Subcutaneous abdominal adipose tissue (tissue), 5 donors: ENCODE data around the gene PLPPR5.

ENCODE experiments used
- H3K27ac ChIP-seq: one replicate; pipeline ENCODE4 v1.7.0; 2013; ENCODE audit warnings: low read depth, mild to moderate bottlenecking, inconsistent platforms, low read length, moderate library complexity
- H3K27me3 ChIP-seq, 5 donors: one replicate each; pipeline ENCODE4 v1.7.0; 2013; ENCODE audit warnings: low read length in 5 of 5, inconsistent platforms in 1 of 5; ENCODE audit not compliant: control insufficient read depth in 5 of 5, insufficient read depth in 4 of 5
- H3K36me3 ChIP-seq, 5 donors: one replicate each; pipeline ENCODE4 v1.7.0; 2013; ENCODE audit warnings: low read length in 5 of 5; ENCODE audit not compliant: control insufficient read depth in 5 of 5, insufficient read depth in 5 of 5
- H3K4me1 ChIP-seq, 5 donors: one replicate each; pipeline ENCODE4 v1.7.0; 2013; ENCODE audit warnings: low read length in 5 of 5, mild to moderate bottlenecking in 3 of 5, moderate library complexity in 1 of 5; ENCODE audit not compliant: control insufficient read depth in 5 of 5, insufficient read depth in 5 of 5
- H3K4me3 ChIP-seq, 5 donors: one replicate each; pipeline ENCODE4 v1.7.0; 2013; ENCODE audit warnings: low read length in 5 of 5, low read depth in 1 of 5
- H3K9ac ChIP-seq, 5 donors: one replicate each; pipeline ENCODE4 v1.7.0; 2013; ENCODE audit warnings: low read length in 5 of 5, mild to moderate bottlenecking in 4 of 5, moderate library complexity in 3 of 5
- H3K9me3 ChIP-seq, 5 donors: one replicate each; pipeline ENCODE4 v1.7.0; 2013; ENCODE audit warnings: low read length in 5 of 5; ENCODE audit not compliant: control insufficient read depth in 5 of 5
- donor health status: healthy.
- donor health status: healthy.
- donor health status: healthy.
- donor health status: healthy.
- donor health status: healthy.

Gene PLPPR5

GRCh38 chr1:98940722-98941079, 64.0 kb downstream of the PLPPR5 start:
- Histone ChIP-seq H3K9ac (no peak overlapping the region), H3K27me3 (no peaks in the 10 kb centered on the region)

GRCh38 chr1:98940069-98940721, 64.5 kb downstream of the PLPPR5 start:
- no peaks in the 10 kb centered on the region for H3K36me3 ChIP-seq
- no peaks in the 10 kb centered on the region for H3K9me3 ChIP-seq
- H3K27ac ChIP-seq = no peak overlapping the region
- no peak overlapping the region for H3K4me3 ChIP-seq
- no peaks in the 10 kb centered on the region for H3K4me1 ChIP-seq
- H3K27me3 ChIP-seq = no peaks in the 10 kb centered on the region
- H3K9ac ChIP-seq = no peak overlapping the region

More at GRCh38 chr1:98940722-98941079, 64.0 kb downstream of the PLPPR5 start:
- Histone ChIP-seq H3K27ac (no peak overlapping the region), H3K4me1 (no peaks in the 10 kb centered on the region), H3K4me3 (no peak overlapping the region), H3K9me3 (no peaks in the 10 kb centered on the region), H3K36me3 (no peaks in the 10 kb centered on the region)

- Histone ChIP-seq H3K9ac (no peak overlapping the region), H3K27me3 (no peaks in the 10 kb centered on the region), H3K9me3 (no peaks in the 10 kb centered on the region), H3K36me3 (no peaks in the 10 kb centered on the region), H3K27ac (no peak overlapping the region), H3K4me1 (no peaks in the 10 kb centered on the region), H3K4me3 (no peak overlapping the region)
These were observed 65.2 kb downstream of the PLPPR5 start for GRCh38 chr1:98939471-98939870.

DNA sequence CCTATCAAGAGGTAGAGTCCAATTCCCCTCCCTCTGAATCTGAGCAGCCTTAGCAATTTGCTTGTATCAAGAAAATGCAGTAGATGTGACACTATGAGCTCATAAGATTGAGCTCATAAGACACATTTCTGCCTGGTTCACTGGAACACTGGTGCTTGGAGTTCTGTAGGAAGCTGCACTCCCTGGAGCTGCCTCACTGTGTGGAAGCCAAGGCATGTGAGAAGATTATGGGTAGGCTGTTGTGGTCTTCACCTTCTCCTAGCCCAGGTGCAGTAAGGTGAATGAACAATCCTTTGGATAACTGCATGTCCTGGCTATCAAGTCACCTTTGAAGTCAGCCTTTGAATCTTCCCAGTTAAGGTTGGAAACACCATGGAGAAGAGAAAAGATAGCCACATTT, 67.3 kb downstream of the PLPPR5 start:
- Histone ChIP-seq H3K4me1 (no peaks in the 10 kb centered on the region), H3K9ac (no peak overlapping the region), H3K4me3 (no peak overlapping the region), H3K27ac (no peak overlapping the region), H3K9me3 (no peaks in the 10 kb centered on the region), H3K36me3 (no peaks in the 10 kb centered on the region), H3K27me3 (no peaks in the 10 kb centered on the region)

GRCh38 chr1:98932184-98932583, 72.5 kb downstream of the PLPPR5 start:
- H3K9ac ChIP-seq = no peak overlapping the region

GRCh38 chr1:98931128-98931835, 73.4 kb downstream of the PLPPR5 start:
- no peak overlapping the region for H3K9ac ChIP-seq
- no peak overlapping the region for H3K27ac ChIP-seq
- no peaks in the 10 kb centered on the region for H3K36me3 ChIP-seq
- no peaks in the 10 kb centered on the region for H3K4me1 ChIP-seq
- H3K4me3 ChIP-seq = no peak overlapping the region
- H3K9me3 ChIP-seq = no peaks in the 10 kb centered on the region
- H3K27me3 ChIP-seq = no peaks in the 10 kb centered on the region

More at GRCh38 chr1:98932184-98932583, 72.5 kb downstream of the PLPPR5 start:
- no peak overlapping the region for H3K27ac ChIP-seq
- H3K4me3 ChIP-seq = no peak overlapping the region
- no peaks in the 10 kb centered on the region for H3K36me3 ChIP-seq
- no peaks in the 10 kb centered on the region for H3K27me3 ChIP-seq
- no peaks in the 10 kb centered on the region for H3K9me3 ChIP-seq
- H3K4me1 ChIP-seq = no peaks in the 10 kb centered on the region

DNA sequence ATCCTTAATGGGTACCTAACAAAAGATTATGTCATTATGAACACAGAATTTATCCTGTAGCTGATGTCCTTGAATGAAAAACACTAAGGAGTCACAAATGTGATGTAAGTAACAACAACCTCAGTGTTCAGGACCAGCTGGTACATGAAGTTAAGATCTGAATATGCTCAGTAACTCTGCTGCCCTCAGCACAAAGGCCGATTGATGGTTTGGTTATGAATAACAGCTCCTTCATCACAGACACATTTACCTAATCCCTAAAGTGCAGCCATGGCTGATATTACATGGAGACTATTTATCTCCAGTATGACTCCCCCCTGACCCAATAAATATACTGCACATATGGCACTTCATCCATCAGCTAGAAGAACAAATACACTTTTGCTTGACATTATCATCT, 75.2 kb downstream of the PLPPR5 start:
- Histone ChIP-seq H3K9ac (no peak overlapping the region), H3K9me3 (no peaks in the 10 kb centered on the region), H3K27me3 (no peaks in the 10 kb centered on the region), H3K4me3 (no peak overlapping the region), H3K36me3 (no peaks in the 10 kb centered on the region), H3K27ac (no peak overlapping the region), H3K4me1 (no peaks in the 10 kb centered on the region)

DNA sequence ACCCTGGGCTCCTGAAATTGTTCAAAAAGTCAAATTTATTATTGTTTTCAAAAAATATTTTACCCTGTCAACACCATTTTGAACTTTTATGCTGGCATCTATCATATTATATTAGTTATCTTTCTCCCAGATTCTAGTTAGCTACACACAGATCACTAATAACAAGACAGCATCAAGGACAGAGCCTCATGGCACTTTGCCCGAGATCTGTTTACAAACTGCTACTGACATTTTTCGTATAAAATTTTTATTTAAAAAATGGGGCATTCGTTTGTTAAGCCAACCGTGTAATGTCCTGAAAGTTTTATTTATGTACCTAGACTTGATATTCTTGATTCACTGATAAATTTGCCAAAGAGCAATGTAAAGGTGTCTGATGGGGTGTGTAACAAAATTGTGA, 78.1 kb downstream of the PLPPR5 start:
- no peak overlapping the region for H3K9ac ChIP-seq
- H3K4me3 ChIP-seq = no peak overlapping the region
- H3K36me3 ChIP-seq = no peaks in the 10 kb centered on the region
- no peak overlapping the region for H3K27ac ChIP-seq
- no peaks in the 10 kb centered on the region for H3K9me3 ChIP-seq
- no peaks in the 10 kb centered on the region for H3K27me3 ChIP-seq
- no peaks in the 10 kb centered on the region for H3K4me1 ChIP-seq

- Histone ChIP-seq H3K4me3 (no peak overlapping the region), H3K27ac (no peak overlapping the region), H3K36me3 (no peaks in the 10 kb centered on the region), H3K4me1 (no peaks in the 10 kb centered on the region), H3K9ac (no peak overlapping the region), H3K9me3 (no peaks in the 10 kb centered on the region), H3K27me3 (no peaks in the 10 kb centered on the region)
These were observed 79.7 kb downstream of the PLPPR5 start for GRCh38 chr1:98924977-98925376.

DNA sequence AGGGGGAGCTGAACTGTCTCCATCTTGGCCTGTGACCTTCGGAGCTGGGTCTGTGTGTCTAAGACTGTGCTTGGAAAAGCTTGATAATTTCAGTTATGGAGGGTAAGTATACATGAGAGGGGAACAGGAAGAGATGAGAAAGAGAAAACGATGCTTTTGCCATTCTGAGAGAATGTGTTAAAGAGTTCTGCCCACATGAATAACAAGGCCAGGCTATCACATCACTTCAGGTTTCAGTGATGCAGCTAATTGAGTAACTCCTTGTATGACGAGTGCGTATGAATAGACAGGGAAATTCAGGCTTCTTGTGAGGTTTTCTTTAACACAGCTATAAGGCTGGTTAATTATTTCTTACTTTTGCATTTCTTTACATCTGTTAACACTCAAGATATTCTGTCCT, 81.0 kb downstream of the PLPPR5 start:
- no peaks in the 10 kb centered on the region for H3K27me3 ChIP-seq
- no peak overlapping the region for H3K4me3 ChIP-seq
- H3K9me3 ChIP-seq = no peaks in the 10 kb centered on the region
- H3K4me1 ChIP-seq = no peaks in the 10 kb centered on the region
- no peaks in the 10 kb centered on the region for H3K36me3 ChIP-seq
- no peak overlapping the region for H3K27ac ChIP-seq
- H3K9ac ChIP-seq = no peak overlapping the region
